Measurements from ENCODE around the gene OAS1. TPM values are rescaled to one million over a fixed set of nuclear protein-coding genes. Genes with fewer than 3 reads are reported as not detected.

OAS1 gene
- polyA plus RNA-seq, 1 experiment = 0.19 TPM

DNA sequence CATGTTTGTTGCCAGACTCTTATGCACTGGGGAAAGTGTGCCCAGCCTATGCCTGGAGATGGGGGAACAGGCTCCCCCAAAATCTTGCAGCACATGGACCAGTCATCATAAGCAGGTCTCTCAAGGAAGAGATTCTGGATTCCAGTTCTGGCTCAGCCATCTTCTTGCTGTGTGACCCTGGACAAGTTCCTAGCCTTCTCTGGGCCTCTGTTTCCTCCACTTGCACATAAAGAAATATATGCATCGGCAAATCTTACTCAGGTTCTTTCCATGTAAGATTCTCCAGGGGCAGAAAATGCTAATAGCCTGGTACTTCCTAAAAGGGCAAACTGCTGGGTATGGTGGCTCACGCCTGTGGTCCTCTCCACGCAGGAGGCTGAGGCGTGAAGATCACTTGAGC is 38.8 kb downstream of the OAS1 start:
- no peaks in the 10 kb centered on the region for H3K27me3 ChIP-seq (ENCODE audit: control insufficient read depth, insufficient read depth, low read length)
- no peaks in the 10 kb centered on the region for H3K9me3 ChIP-seq (ENCODE audit: control insufficient read depth, insufficient read depth, low read length)
- ChIA-PET CTCF (no interaction called here), POLR2A (no interaction called here)
- TF ChIP-seq, protein P1, sequence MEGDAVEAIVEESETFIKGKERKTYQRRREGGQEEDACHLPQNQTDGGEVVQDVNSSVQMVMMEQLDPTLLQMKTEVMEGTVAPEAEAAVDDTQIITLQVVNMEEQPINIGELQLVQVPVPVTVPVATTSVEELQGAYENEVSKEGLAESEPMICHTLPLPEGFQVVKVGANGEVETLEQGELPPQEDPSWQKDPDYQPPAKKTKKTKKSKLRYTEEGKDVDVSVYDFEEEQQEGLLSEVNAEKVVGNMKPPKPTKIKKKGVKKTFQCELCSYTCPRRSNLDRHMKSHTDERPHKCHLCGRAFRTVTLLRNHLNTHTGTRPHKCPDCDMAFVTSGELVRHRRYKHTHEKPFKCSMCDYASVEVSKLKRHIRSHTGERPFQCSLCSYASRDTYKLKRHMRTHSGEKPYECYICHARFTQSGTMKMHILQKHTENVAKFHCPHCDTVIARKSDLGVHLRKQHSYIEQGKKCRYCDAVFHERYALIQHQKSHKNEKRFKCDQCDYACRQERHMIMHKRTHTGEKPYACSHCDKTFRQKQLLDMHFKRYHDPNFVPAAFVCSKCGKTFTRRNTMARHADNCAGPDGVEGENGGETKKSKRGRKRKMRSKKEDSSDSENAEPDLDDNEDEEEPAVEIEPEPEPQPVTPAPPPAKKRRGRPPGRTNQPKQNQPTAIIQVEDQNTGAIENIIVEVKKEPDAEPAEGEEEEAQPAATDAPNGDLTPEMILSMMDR (IDR thresholded peaks at IDR 0.05; ENCODE audit: low read depth, low read length) = no peak
- no peak overlapping the region for H3K27ac ChIP-seq (ENCODE audit: low read depth, low read length)
- no peak for DNase-seq (ENCODE audit: low read depth, low spot score)
- no peak overlapping the region for H3K4me3 ChIP-seq (ENCODE audit: low read depth, low read length)

- no peak for DNase-seq (ENCODE audit: low read depth, low spot score)
- POLR2A ChIA-PET = no interaction called here
- TF ChIP-seq, protein P1 (IDR thresholded peaks at IDR 0.05; ENCODE audit: low read depth, low read length) = no peak
- no peak overlapping the region for H3K4me3 ChIP-seq (ENCODE audit: low read depth, low read length)
- no peaks in the 10 kb centered on the region for H3K9me3 ChIP-seq (ENCODE audit: control insufficient read depth, insufficient read depth, low read length)
- no peaks in the 10 kb centered on the region for H3K27me3 ChIP-seq (ENCODE audit: control insufficient read depth, insufficient read depth, low read length)
- no peak overlapping the region for H3K27ac ChIP-seq (ENCODE audit: low read depth, low read length)
- CTCF ChIA-PET = no interaction called here
Observed at GRCh38 chr12:112946236-112947000, 39.7 kb downstream of the OAS1 start.

GRCh38 chr12:112947314-112947713 is 40.6 kb downstream of the OAS1 start:
- no peaks in the 10 kb centered on the region for H3K27me3 ChIP-seq (ENCODE audit: control insufficient read depth, insufficient read depth, low read length)
- no peak overlapping the region for H3K4me3 ChIP-seq (ENCODE audit: low read depth, low read length)
- H3K9me3 ChIP-seq (ENCODE audit: control insufficient read depth, insufficient read depth, low read length) = no peaks in the 10 kb centered on the region
- POLR2A ChIA-PET = no interaction called here
- CTCF ChIA-PET = no interaction called here
- H3K27ac ChIP-seq (ENCODE audit: low read depth, low read length) = no peak overlapping the region
- TF ChIP-seq, protein P1 (IDR thresholded peaks at IDR 0.05; ENCODE audit: low read depth, low read length) = no peak
- no peak for DNase-seq (ENCODE audit: low read depth, low spot score)

DNA sequence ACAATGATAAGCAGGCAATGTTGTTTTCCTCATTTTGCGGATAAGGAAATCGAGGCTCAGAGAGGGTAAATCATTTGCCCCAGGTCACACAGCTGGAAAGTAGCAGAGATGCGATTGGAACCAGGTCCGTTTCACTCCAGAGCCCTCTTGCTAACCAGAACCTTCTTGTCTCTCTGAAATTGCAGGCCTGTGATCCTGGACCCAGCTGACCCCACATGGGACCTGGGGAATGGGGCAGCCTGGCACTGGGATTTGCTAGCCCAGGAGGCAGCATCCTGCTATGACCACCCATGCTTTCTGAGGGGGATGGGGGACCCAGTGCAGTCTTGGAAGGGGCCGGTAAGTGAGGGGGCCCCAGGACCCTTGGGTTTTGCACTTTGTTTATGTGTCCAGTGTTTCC is 41.0 kb downstream of the OAS1 start:
- Histone ChIP-seq H3K9me3 (ENCODE audit: control insufficient read depth, insufficient read depth, low read length) (no peaks in the 10 kb centered on the region), H3K4me3 (ENCODE audit: low read depth, low read length) (no peak overlapping the region), H3K27me3 (ENCODE audit: control insufficient read depth, insufficient read depth, low read length) (no peaks in the 10 kb centered on the region), H3K27ac (ENCODE audit: low read depth, low read length) (no peak overlapping the region)
- TF ChIP-seq, protein P1 (IDR thresholded peaks at IDR 0.05; ENCODE audit: low read depth, low read length) = no peak
- no peak for DNase-seq (ENCODE audit: low read depth, low spot score)
- ChIA-PET CTCF (interaction anchor here (0.7 kb wide), 1 partner anchor 287 kb away, joined by 6 read pairs; no protein-coding TSS in a partner anchor), POLR2A (no interaction called here)

DNA sequence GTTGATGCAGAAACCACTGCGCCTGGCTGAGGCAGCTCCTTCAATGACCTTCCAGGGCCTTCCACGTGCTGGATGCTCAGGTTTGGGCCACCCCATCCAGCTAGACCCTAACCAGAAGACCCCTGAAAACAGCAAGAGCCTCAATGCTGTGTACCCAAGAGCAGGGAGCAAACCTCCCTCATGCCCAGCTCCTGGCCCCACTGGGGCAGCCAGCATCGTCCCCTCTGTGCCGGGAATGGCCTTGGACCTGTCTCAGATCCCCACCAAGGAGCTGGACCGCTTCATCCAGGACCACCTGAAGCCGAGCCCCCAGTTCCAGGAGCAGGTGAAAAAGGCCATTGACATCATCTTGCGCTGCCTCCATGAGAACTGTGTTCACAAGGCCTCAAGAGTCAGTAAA is 42.0 kb downstream of the OAS1 start:
- H3K27ac ChIP-seq (ENCODE audit: low read depth, low read length) = no peak overlapping the region
- TF ChIP-seq, protein P1 (IDR thresholded peaks at IDR 0.05; ENCODE audit: low read depth, low read length) = no peak
- ChIA-PET CTCF (no interaction called here), POLR2A (no interaction called here)
- no peak overlapping the region for H3K4me3 ChIP-seq (ENCODE audit: low read depth, low read length)
- no peak for DNase-seq (ENCODE audit: low read depth, low spot score)
- no peaks in the 10 kb centered on the region for H3K27me3 ChIP-seq (ENCODE audit: control insufficient read depth, insufficient read depth, low read length)
- H3K9me3 ChIP-seq (ENCODE audit: control insufficient read depth, insufficient read depth, low read length) = no peaks in the 10 kb centered on the region

All from AG04450 (cell line).